Transverse colon (tissue), 3 donors: Measurements from ENCODE around the gene MAOA.

ENCODE experiments used
- CTCF ChIP-seq, 5 experiments: fragments of 200-600 bp in 3 of 5; fragments of 450-650 bp in 2 of 5; sonication (generic) in 3 of 5; IDR thresholded peaks; 1 replicate in 2 of 5; 2 replicates in 3 of 5; pipeline ENCODE4 v1.5.1; 2016 to 2017; ENCODE audit warnings: antibody characterized with exemption in 5 of 5, inconsistent platforms in 3 of 5, mild to moderate bottlenecking in 2 of 5, moderate library complexity in 1 of 5
- EP300 ChIP-seq: sonication (generic); formaldehyde crosslinking; IDR thresholded peaks from one replicate; pipeline ENCODE4 v1.6.1; 2017; ENCODE audit warnings: antibody characterized with exemption, low read depth
- POLR2A ChIP-seq: fragments of 450-650 bp; IDR thresholded peaks from one replicate; pipeline ENCODE4 v1.6.1; 2016; ENCODE audit warnings: antibody characterized with exemption, mild to moderate bottlenecking, moderate library complexity

- TF ChIP-seq CTCF (IDR thresholded peaks at IDR 0.05) = no peak
- TF ChIP-seq EP300 = no peak
- TF ChIP-seq POLR2A = no peak
Observed at GRCh38 chrX:43661521-43662240, 5.6 kb downstream of the MAOA start.
